Islet precursor cell (in vitro differentiated cells): ENCODE data around the gene NDP.
"Not testable (repeated sequence)": the region's sequence is repeated elsewhere in the genome, so short reads cannot be mapped to it uniquely, and the experiment has no call there.

ENCODE experiments used
- DNase-seq: peaks from one replicate; pipeline ENCODE4 v3.0.0-alpha.2; 2018

Gene NDP

GRCh38 chrX:43969504-43970501 is 3.4 kb downstream of the NDP start:
- DNase-seq, result no peak

GRCh38 chrX:43968359-43968781 is 4.8 kb downstream of the NDP start:
- no peak for DNase-seq

GRCh38 chrX:43964936-43965335 is 8.3 kb downstream of the NDP start:
- no peak for DNase-seq

- DNase-seq, result no peak
These were observed 9.5 kb downstream of the NDP start for GRCh38 chrX:43963726-43964125.

GRCh38 chrX:43962636-43963035 is 10.6 kb downstream of the NDP start:
- no peak for DNase-seq

- DNase-seq, result no peak
These were observed 11.5 kb downstream of the NDP start for GRCh38 chrX:43961699-43962098.

GRCh38 chrX:43958529-43958928 is 14.7 kb downstream of the NDP start:
- DNase-seq, result peak; percentile 60

- DNase-seq, result no peak
These were observed 17.2 kb downstream of the NDP start for GRCh38 chrX:43956034-43956433.

GRCh38 chrX:43953218-43953617 is 20.0 kb downstream of the NDP start:
- no peak for DNase-seq

- peak; percentile 76 for DNase-seq
These were observed 23.5 kb downstream of the NDP start for GRCh38 chrX:43949669-43950068.

GRCh38 chrX:43940816-43941474 is 32.2 kb downstream of the NDP start:
- DNase-seq, result peak; percentile 57

- DNase-seq, result no peak
These were observed 33.8 kb downstream of the NDP start for GRCh38 chrX:43939187-43939926.

- DNase-seq, result not testable (repeated sequence)
These were observed 51.2 kb downstream of the NDP start for GRCh38 chrX:43922032-43922431.

- not testable (repeated sequence) for DNase-seq
These were observed 62.4 kb downstream of the NDP start for GRCh38 chrX:43910772-43911171.

- DNase-seq, result no peak
These were observed 63.2 kb downstream of the NDP start for GRCh38 chrX:43910012-43910411.

GRCh38 chrX:43909141-43909540 is 64.0 kb downstream of the NDP start:
- DNase-seq, result no peak

GRCh38 chrX:43899878-43900815 is 73.0 kb downstream of the NDP start:
- no peak for DNase-seq
